Bronchial epithelial cell (primary cell): ENCODE measurements around the gene LRRC1. TPM values are rescaled to one million over a fixed set of nuclear protein-coding genes. Genes with fewer than 3 reads are reported as not detected.

ENCODE experiments used
- DNase-seq: peaks from one replicate; pipeline ENCODE4 v3.0.0-alpha.2; 2010; ENCODE audit warnings: low read depth
- FAIRE-seq: peaks from 2 replicates; lab custom pipeline; 2011; peaks lifted over from hg19 to GRCh38; lab: Jason Lieb, UNC
- H3K27me3 ChIP-seq: 2 replicates; pipeline ENCODE4 v1.5.1; 2011; ENCODE audit warnings: low read length; ENCODE audit not compliant: control insufficient read depth, insufficient read depth
- H3K36me3 ChIP-seq: 2 replicates; pipeline ENCODE4 v1.5.1; 2011; ENCODE audit warnings: low read length; ENCODE audit not compliant: control insufficient read depth, insufficient read depth
- H3K4me3 ChIP-seq: 2 replicates; pipeline ENCODE4 v1.5.1; 2011; ENCODE audit warnings: mild to moderate bottlenecking, low read depth, low read length, control low read depth
- CTCF ChIP-seq: IDR thresholded peaks from 2 replicates; pipeline ENCODE4 v1.5.1; 2011; ENCODE audit warnings: mild to moderate bottlenecking, moderate library complexity, low read length, control low read depth, inconsistent platforms; ENCODE audit not compliant: insufficient read depth, severe bottlenecking
- total RNA-seq: library from RNA; depleted of rRNA; stranded (reverse); fragments of >200 nt; gene quantifications from 2 replicates; pipeline ENCODE4 v1.2.1, GENCODE V29; 2014

LRRC1 gene
- total RNA-seq, 1 donor from 2014 or later = 19.7 TPM

- no peaks in the 10 kb centered on the region for H3K27me3 ChIP-seq
- peak; percentile 26 for DNase-seq
- FAIRE-seq = no peak
These were observed 24.2 kb downstream of the LRRC1 start for GRCh38 chr6:53818858-53819609.

GRCh38 chr6:53822401-53823125 is 27.8 kb downstream of the LRRC1 start:
- FAIRE-seq = peak; percentile 83
- H3K27me3 ChIP-seq = no peaks in the 10 kb centered on the region
- H3K36me3 ChIP-seq = no peaks in the 10 kb centered on the region
- TF ChIP-seq CTCF = no peak
- no peak for DNase-seq
- no peak overlapping the region for H3K4me3 ChIP-seq

More at GRCh38 chr6:53818858-53819609, 24.2 kb downstream of the LRRC1 start:
- H3K36me3 ChIP-seq = no peaks in the 10 kb centered on the region
- H3K4me3 ChIP-seq = no peak overlapping the region
- TF ChIP-seq CTCF = no peak

- no peak for DNase-seq
- no peak for TF ChIP-seq CTCF
These were observed 29.9 kb downstream of the LRRC1 start for GRCh38 chr6:53824714-53825113.

GRCh38 chr6:53825532-53826321 is 30.9 kb downstream of the LRRC1 start:
- Histone ChIP-seq H3K4me3 (no peak overlapping the region), H3K36me3 (no peaks in the 10 kb centered on the region), H3K27me3 (no peaks in the 10 kb centered on the region)
- DNase-seq = no peak
- FAIRE-seq = no peak
- TF ChIP-seq CTCF = no peak

More at GRCh38 chr6:53824714-53825113, 29.9 kb downstream of the LRRC1 start:
- Histone ChIP-seq H3K27me3 (no peaks in the 10 kb centered on the region), H3K36me3 (no peaks in the 10 kb centered on the region), H3K4me3 (no peak overlapping the region)
- no peak for FAIRE-seq

- H3K36me3 ChIP-seq = no peaks in the 10 kb centered on the region
- no peak for TF ChIP-seq CTCF
- peak; percentile 54 for DNase-seq
- H3K27me3 ChIP-seq = no peaks in the 10 kb centered on the region
- no peak overlapping the region for H3K4me3 ChIP-seq
- FAIRE-seq = no peak
These were observed 32.7 kb downstream of the LRRC1 start for GRCh38 chr6:53827531-53827930.
